Activated B cell treated with CpG ODN at 0.5 μM for 24 hours (primary cell): ENCODE measurements around the gene AMMECR1. TPM values are rescaled to one million over a fixed set of nuclear protein-coding genes. Genes with fewer than 3 reads are reported as not detected.

Experiments
- ATAC-seq: fragments of 200-7000 bp; cut with Tn5 transposase; one replicate; pipeline ENCODE4 v1.10.0; 2021; ENCODE audit warnings: low read depth, mild to moderate bottlenecking, moderate library complexity
- CTCF ChIA-PET: fragments of 350-600 bp; sonication (Branson Sonifier 250); formaldehyde crosslinking; loops from one replicate; lab custom pipeline; 2021; ENCODE audit warnings: antibody characterized with exemption; lab: Charles Lee
- POLR2A ChIA-PET: fragments of 350-600 bp; sonication (Branson Sonifier 250); formaldehyde crosslinking; loops from one replicate; lab custom pipeline; 2021; ENCODE audit warnings: antibody characterized with exemption; lab: Charles Lee
- DNase-seq: peaks from one replicate; pipeline ENCODE4 v3.0.0; 2022
- H3K27ac Mint-ChIP-seq: one replicate; pipeline ENCODE4 v1.8.0; 2020; ENCODE audit warnings: mixed read lengths
- H3K27me3 Mint-ChIP-seq: one replicate; pipeline ENCODE4 v1.8.0; 2021; ENCODE audit warnings: mixed read lengths
- H3K36me3 Mint-ChIP-seq: one replicate; pipeline ENCODE4 v1.8.0; 2021; ENCODE audit warnings: low read depth, mixed read lengths
- H3K4me1 Mint-ChIP-seq: one replicate; pipeline ENCODE4 v1.8.0; 2021; ENCODE audit warnings: mixed read lengths
- H3K4me3 Mint-ChIP-seq: one replicate; pipeline ENCODE4 v1.8.0; 2020; ENCODE audit warnings: mild to moderate bottlenecking, mixed read lengths
- H3K9me3 Mint-ChIP-seq: one replicate; pipeline ENCODE4 v1.8.0; 2020; ENCODE audit warnings: mixed read lengths
- CTCF ChIP-seq: fragments of 200-600 bp; IDR thresholded peaks from one replicate; pipeline ENCODE4 v1.8.0; 2022; ENCODE audit warnings: antibody characterized with exemption, mild to moderate bottlenecking
- intact Hi-C: fragments of 100-400 bp; cut with micrococcal nuclease; formaldehyde crosslinking; loops from one replicate; pipeline ENCODE4 v1.15.1; 2024
- total RNA-seq: library from RNA; stranded (reverse); gene quantifications from 2 replicates; pipeline ENCODE4 v1.2.3, GENCODE V29; 2022

AMMECR1 gene
- total RNA-seq, result 9.0 and 10.8 TPM in 2 replicates

GRCh38 chrX:110317820-110318663, at the start of gene AMMECR1:
Gene AMMECR1 (minus strand): TSS chrX:110318085. CDS start chrX:110318071, 14 bp downstream.
- Mint-ChIP-seq H3K27ac (peak within 1 kb of the TSS; percentile 97), H3K4me3 (peak within 1 kb of the TSS; percentile 94), H3K27me3 (no peaks in the 10 kb centered on the region), H3K9me3 (no peaks in the 10 kb centered on the region), H3K4me1 (peaks cover 31% of the 10 kb centered on the region), H3K36me3 (peaks cover 2% of the 10 kb centered on the region)
- intact Hi-C loops, result loop anchor here (1.0 to 5.0 kb wide), 8 partner anchors 23 to 1364 kb away; partner anchors contain the start of genes ALG13, NXT2 and TMEM164
- DNase-seq (peak; percentile 74), ATAC-seq (peak; percentile 85)
- no peak for TF ChIP-seq CTCF
- ChIA-PET CTCF (interaction anchor here (1.0 to 1.3 kb wide), 2 partner anchors 157 to 163 kb away, joined by 3 read pairs; no protein-coding TSS in a partner anchor), POLR2A (interaction anchor here (0.8 to 3.7 kb wide), 9 partner anchors 23 to 1363 kb away, joined by 3 to 14 read pairs (median 5); partner anchors contain the start of genes ACSL4 and ALG13)

DNA sequence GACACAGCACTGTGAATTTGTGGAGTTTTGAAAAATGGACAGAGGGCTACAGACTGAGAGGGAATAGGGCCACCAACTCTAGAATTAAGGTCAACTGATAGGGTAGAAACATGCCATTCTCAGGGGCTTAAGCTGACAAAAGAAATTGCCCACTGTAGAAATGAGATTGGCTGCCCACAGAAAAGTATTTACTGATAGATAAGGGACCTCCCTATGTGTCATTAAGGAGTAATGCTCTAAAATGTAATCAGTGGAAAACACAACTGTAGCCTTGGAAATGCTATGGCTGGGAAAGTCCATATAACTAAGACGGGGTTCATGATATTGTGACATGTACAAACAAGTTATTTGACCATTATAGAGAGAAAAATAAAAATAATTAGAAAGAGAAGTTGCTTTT, 45.4 kb upstream of the AMMECR1 start:
- ChIA-PET CTCF (no interaction called here), POLR2A (no interaction called here)
- intact Hi-C loops, result no loop called here
- Mint-ChIP-seq H3K4me1 (no peaks in the 10 kb centered on the region), H3K36me3 (no peaks in the 10 kb centered on the region), H3K4me3 (no peak overlapping the region), H3K27ac (no peak overlapping the region), H3K27me3 (no peaks in the 10 kb centered on the region), H3K9me3 (no peaks in the 10 kb centered on the region)
- TF ChIP-seq CTCF, result no peak
- DNase-seq (no peak), ATAC-seq (no peak)

DNA sequence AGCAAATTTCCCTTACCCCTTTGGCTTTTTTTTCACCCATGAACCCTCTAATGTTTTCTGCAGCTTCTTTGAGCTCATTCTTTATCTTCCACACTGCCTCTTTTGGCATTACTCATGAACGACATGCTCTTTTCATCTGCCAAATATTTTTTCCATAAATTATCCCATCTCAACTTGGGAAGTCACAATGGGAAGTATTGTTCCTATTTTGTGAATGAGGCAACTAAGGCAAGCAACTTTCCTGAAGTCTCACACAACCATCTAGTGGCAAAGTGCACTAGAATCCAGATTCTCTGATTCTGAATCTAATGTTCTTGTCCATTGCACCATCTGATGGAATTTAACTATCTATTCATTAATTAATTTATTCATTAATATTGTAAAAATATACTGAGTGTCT, 41.4 kb upstream of the AMMECR1 start:
- Mint-ChIP-seq H3K4me3 (no peak overlapping the region), H3K9me3 (no peaks in the 10 kb centered on the region), H3K36me3 (no peaks in the 10 kb centered on the region), H3K27ac (no peak overlapping the region), H3K27me3 (peaks cover 2% of the 10 kb centered on the region), H3K4me1 (no peaks in the 10 kb centered on the region)
- POLR2A ChIA-PET, result no interaction called here
- DNase-seq, result no peak
- ATAC-seq, result no peak
- TF ChIP-seq CTCF, result no peak
- CTCF ChIA-PET, result no interaction called here
- intact Hi-C loops, result no loop called here

- Mint-ChIP-seq H3K27me3 (peaks cover 2% of the 10 kb centered on the region), H3K9me3 (no peaks in the 10 kb centered on the region), H3K36me3 (no peaks in the 10 kb centered on the region), H3K4me3 (no peak within 1 kb of the TSS), H3K27ac (no peak within 1 kb of the TSS), H3K4me1 (no peaks in the 10 kb centered on the region)
- TF ChIP-seq CTCF, result no peak
- ChIA-PET POLR2A (no interaction called here), CTCF (no interaction called here)
- ATAC-seq (no peak), DNase-seq (no peak)
- intact Hi-C loops, result no loop called here
Measured at GRCh38 chrX:110358548-110358947, 40.7 kb upstream of the AMMECR1 start, which contains the start of gene RTL9. Gene RTL9 (plus strand): TSS chrX:110358848. CDS start chrX:110450618, 91,770 bp downstream.

GRCh38 chrX:110346681-110347080, 28.8 kb upstream of the AMMECR1 start:
- DNase-seq (no peak), ATAC-seq (no peak)
- POLR2A ChIA-PET, result no interaction called here
- H3K36me3 Mint-ChIP-seq, result no peaks in the 10 kb centered on the region
- H3K27me3 Mint-ChIP-seq, result no peaks in the 10 kb centered on the region
- CTCF ChIA-PET, result no interaction called here
- H3K4me1 Mint-ChIP-seq, result no peaks in the 10 kb centered on the region
- TF ChIP-seq CTCF, result no peak
- intact Hi-C loops, result no loop called here
- no peaks in the 10 kb centered on the region for H3K9me3 Mint-ChIP-seq
- H3K27ac Mint-ChIP-seq, result no peak overlapping the region
- no peak overlapping the region for H3K4me3 Mint-ChIP-seq
